Measurements from ENCODE around the gene MBTD1.

DNA sequence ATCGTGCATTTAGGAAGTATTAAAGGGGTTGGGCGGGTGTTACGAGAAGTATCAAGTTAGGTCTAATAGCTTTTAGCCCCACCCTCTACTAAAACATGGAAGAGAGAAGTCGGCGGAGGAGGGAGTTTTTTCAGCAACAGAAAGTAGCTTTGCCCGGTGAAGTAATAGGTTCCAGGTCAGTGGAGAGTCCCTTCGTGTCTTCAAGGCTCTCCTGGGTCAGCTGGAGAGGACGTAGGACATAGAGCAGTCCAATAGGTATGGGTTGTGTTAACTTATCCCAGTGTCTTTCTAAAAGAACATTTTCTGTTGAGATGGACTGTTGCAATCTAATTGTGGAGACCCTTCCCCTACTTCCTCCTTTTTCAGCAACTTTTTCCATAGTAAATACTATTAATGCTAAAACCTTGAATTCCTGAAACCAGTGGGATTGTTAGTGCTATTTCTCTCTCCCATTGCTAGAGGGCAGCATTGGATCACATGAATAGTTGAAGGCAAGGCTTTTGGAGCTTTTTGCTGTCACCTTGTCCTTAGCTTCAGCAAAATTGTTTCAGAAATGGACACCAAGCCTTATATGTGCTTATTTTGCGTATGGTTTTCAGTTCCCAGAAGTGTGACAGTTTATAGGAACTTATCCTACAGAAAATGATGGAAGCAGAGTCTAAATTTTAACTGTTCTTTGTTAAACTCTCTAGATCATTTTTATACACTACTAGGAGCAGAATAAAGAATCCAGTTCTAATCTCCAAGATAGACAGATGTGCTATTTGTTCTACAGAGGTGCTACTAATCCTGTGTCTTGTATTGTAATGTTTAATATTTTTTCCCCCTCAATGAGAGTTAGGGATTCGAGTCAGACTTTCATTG lies 38.9 kb upstream of the MBTD1 start:
- TF ChIP-seq POLR2A (IDR thresholded peaks at IDR 0.05) (no peak), POLR2AphosphoS5 (IDR thresholded peaks at IDR 0.05) (no peak)

All from upper lobe of left lung (tissue), 4 donors.